K562 (cell line): ENCODE results near the gene GJC2. TPM values are rescaled to one million over a fixed set of nuclear protein-coding genes. Genes with fewer than 3 reads are reported as not detected.

ENCODE experiments used
- CCAR2 ChIP-seq: fragments of 200-400 bp; formaldehyde crosslinking; IDR thresholded peaks from 2 replicates; pipeline ENCODE4 v1.6.1; 2017; ENCODE audit warnings: mild to moderate bottlenecking, low read depth, low read length
- CREB3 ChIP-seq: fragments of 450-650 bp; conservative IDR thresholded peaks from 2 replicates; pipeline ENCODE4 v1.6.1; 2016; ENCODE audit warnings: missing genetic modification characterization, low read depth, mild to moderate bottlenecking, missing compliant biosample characterization, moderate library complexity
- CREB5 ChIP-seq: fragments of 250-450 bp; sonication (Bioruptor Pico); IDR thresholded peaks from 2 replicates; pipeline ENCODE4 v1.5.0; 2020; ENCODE audit warnings: mild to moderate bottlenecking
- DMBX1 ChIP-seq: fragments of 250-450 bp; sonication (Bioruptor Pico); IDR thresholded peaks from 2 replicates; pipeline ENCODE4 v1.8.0; 2022; ENCODE audit warnings: inconsistent platforms, mild to moderate bottlenecking, moderate library complexity, borderline replicate concordance
- GTF2A2 ChIP-seq: IDR thresholded peaks from 2 replicates; pipeline ENCODE4 v1.6.1; 2016; ENCODE audit warnings: mild to moderate bottlenecking, missing genetic modification characterization, missing compliant biosample characterization
- HCFC1 ChIP-seq: IDR thresholded peaks from 2 replicates; pipeline ENCODE4 v1.6.1; 2012; ENCODE audit warnings: low read depth, low read length, improper control_type of control experiment
- HOMEZ ChIP-seq: fragments of 250-450 bp; sonication (Bioruptor Pico); IDR thresholded peaks from 2 replicates; pipeline ENCODE4 v1.4.0; 2020; ENCODE audit warnings: mild to moderate bottlenecking, moderate library complexity
- KLF6 ChIP-seq: fragments of 250-450 bp; sonication (Bioruptor Pico); IDR thresholded peaks from 2 replicates; pipeline ENCODE4 v1.4.0; 2020; ENCODE audit warnings: mild to moderate bottlenecking, moderate library complexity, borderline replicate concordance
- NR2C1 ChIP-seq, 2 experiments: fragments of 450-650 bp; IDR thresholded peaks; 2 replicates each; pipeline ENCODE4 v1.6.1; 2017; ENCODE audit warnings: mild to moderate bottlenecking in 2 of 2, antibody characterized with exemption in 1 of 2, inconsistent platforms in 1 of 2, missing compliant biosample characterization in 1 of 2, missing genetic modification characterization in 1 of 2
- RFX7 ChIP-seq: fragments of 250-450 bp; sonication (Bioruptor Pico); IDR thresholded peaks from 2 replicates; pipeline ENCODE4 v1.5.1; 2021; ENCODE audit warnings: mild to moderate bottlenecking
- RNF2 ChIP-seq: sonication (generic); IDR thresholded peaks from 2 replicates; pipeline ENCODE4 v1.6.1; 2016
- TEAD1 ChIP-seq, 2 experiments: fragments of 450-650 bp in 1 of 2; sonication (generic) in 1 of 2; formaldehyde crosslinking; IDR thresholded peaks; 2 replicates each; pipeline versions ENCODE4 v1.4.0 to v1.8.0; 2020 to 2022; ENCODE audit warnings: mild to moderate bottlenecking in 2 of 2, missing genetic modification reagents in 1 of 2
- YBX1 ChIP-seq: fragments of 450-650 bp; IDR thresholded peaks from 2 replicates; pipeline ENCODE4 v1.7.1; 2016; ENCODE audit warnings: mild to moderate bottlenecking
- ZNF274 ChIP-seq: IDR thresholded peaks from 2 replicates; pipeline ENCODE4 v1.6.1; 2011; ENCODE audit warnings: low read depth, mild to moderate bottlenecking, low read length, moderate library complexity, borderline replicate concordance
- ZNF584 ChIP-seq: fragments of 200-800 bp; sonication (Bioruptor generic); IDR thresholded peaks from 2 replicates; pipeline ENCODE4 v1.6.1; 2016; ENCODE audit warnings: low read depth, mild to moderate bottlenecking, missing genetic modification characterization, missing compliant biosample characterization
- ZNF766 ChIP-seq: fragments of 200-800 bp; sonication (Bioruptor generic); conservative IDR thresholded peaks from 2 replicates; pipeline ENCODE4 v1.6.1; 2016; ENCODE audit warnings: missing genetic modification characterization, missing compliant biosample characterization
- ZNF785 ChIP-seq: fragments of 250-450 bp; sonication (Bioruptor Pico); IDR thresholded peaks from 2 replicates; pipeline ENCODE4 v1.4.0; 2020; ENCODE audit warnings: mild to moderate bottlenecking
- polyA plus RNA-seq, 8 experiments: library from polyadenylated mRNA; depleted of rRNA in 4 of 8; stranded (reverse) in 5 of 8; unstranded in 3 of 8; fragments of >200 nt; fragmentation: Nextera tagmentation in 2 of 8; fragmentation: Illumina TruSeq in 1 of 8; extraction: Ambion mirVana in 2 of 8; extraction: Trizol in 1 of 8; gene quantifications; 2 replicates each; pipeline versions ENCODE4 v1.2.1 to v1.2.3, GENCODE V29; 2011 to 2014; ENCODE audit warnings: inconsistent platforms in 1 of 8, missing spikeins in 1 of 8
- total RNA-seq, 7 experiments: library from RNA; depleted of rRNA in 6 of 7; stranded (reverse); fragments of >200 nt in 6 of 7; fragmentation: Illumina TruSeq in 2 of 7; extraction: Trizol in 2 of 7; gene quantifications; 2 replicates each; pipeline versions ENCODE4 v1.2.1 to v1.2.3, GENCODE V29; 2011 to 2021; ENCODE audit warnings: low replicate concordance in 1 of 7
- TF ChIP-seq, protein P1 (sequence below): fragments of 250-450 bp; sonication (Bioruptor Pico); IDR thresholded peaks from 2 replicates; pipeline ENCODE4 v1.8.0; 2022; ENCODE audit warnings: moderate library complexity, mild to moderate bottlenecking, inconsistent platforms
- TF ChIP-seq, protein P2 (sequence below), 2 experiments: fragments of 150-350 bp in 1 of 2; IDR thresholded peaks; 2 replicates each; pipeline ENCODE4 v1.6.1; 2012 to 2016; ENCODE audit warnings: low read depth in 2 of 2, low read length in 2 of 2, mild to moderate bottlenecking in 1 of 2, moderate library complexity in 1 of 2

Gene GJC2
- total and polyA plus RNA-seq, 9 of the 15 experiments (the other 6 are each of a cell fraction or from before 2014, with no cell fraction given), result 0.03 to 0.62 (median 0.11) TPM; not detected in 2

DNA sequence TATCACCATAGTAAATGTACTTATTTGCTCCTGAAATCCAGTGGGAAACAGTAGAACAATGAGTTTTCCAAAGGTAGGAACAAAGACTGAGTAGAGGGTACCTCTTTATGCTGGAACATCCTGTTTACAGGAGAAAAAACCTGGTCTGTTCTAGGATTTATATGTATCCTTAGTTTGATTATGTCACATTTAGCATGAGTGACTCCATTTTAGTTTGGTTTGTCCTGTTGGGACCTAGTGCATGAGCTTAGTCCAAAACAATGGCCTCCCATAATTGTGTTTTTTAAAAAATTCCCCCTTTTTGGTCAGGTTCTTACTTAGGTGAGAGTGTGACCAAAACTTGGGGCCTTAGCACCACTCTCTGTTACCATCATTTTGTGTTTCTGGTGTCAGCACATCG, 37.1 kb upstream of the GJC2 start (continued):
- TF ChIP-seq ZNF785 (CRISPR knock-in tag) (no peak), RFX7 (CRISPR knock-in tag) (no peak), YBX1 (no peak), HOMEZ (CRISPR knock-in tag) (no peak), HCFC1 (no peak), CREB3 (peak; percentile 86), CREB5 (CRISPR knock-in tag) (no peak), ZNF274 (no peak), NR2C1 (IDR thresholded peaks at IDR 0.05) (no peak), NR2C1 (tag; IDR thresholded peaks at IDR 0.05) (peak; percentile 35; the same call in 1 of the 2 replicates), GTF2A2 (tag) (peak; percentile 65; the same call in 1 of the 2 replicates), KLF6 (CRISPR knock-in tag) (0 out of 2 replicates have a peak, but pooled peaks have one; percentile 59), CCAR2 (no peak), TEAD1 (CRISPR knock-in tag; IDR thresholded peaks at IDR 0.05) (peak in 1 of 2 experiments; percentile 54; a peak in 1 of 4 replicates), ZNF766 (peak; percentile 69), RNF2 (no peak), DMBX1 (0 out of 2 replicates have a peak, but pooled peaks have one; percentile 28), ZNF584 (no peak)
- TF ChIP-seq, protein P1, sequence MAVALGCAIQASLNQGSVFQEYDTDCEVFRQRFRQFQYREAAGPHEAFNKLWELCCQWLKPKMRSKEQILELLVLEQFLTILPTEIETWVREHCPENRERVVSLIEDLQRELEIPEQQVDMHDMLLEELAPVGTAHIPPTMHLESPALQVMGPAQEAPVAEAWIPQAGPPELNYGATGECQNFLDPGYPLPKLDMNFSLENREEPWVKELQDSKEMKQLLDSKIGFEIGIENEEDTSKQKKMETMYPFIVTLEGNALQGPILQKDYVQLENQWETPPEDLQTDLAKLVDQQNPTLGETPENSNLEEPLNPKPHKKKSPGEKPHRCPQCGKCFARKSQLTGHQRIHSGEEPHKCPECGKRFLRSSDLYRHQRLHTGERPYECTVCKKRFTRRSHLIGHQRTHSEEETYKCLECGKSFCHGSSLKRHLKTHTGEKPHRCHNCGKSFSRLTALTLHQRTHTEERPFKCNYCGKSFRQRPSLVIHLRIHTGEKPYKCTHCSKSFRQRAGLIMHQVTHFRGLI, result no peak
- TF ChIP-seq, protein P2, sequence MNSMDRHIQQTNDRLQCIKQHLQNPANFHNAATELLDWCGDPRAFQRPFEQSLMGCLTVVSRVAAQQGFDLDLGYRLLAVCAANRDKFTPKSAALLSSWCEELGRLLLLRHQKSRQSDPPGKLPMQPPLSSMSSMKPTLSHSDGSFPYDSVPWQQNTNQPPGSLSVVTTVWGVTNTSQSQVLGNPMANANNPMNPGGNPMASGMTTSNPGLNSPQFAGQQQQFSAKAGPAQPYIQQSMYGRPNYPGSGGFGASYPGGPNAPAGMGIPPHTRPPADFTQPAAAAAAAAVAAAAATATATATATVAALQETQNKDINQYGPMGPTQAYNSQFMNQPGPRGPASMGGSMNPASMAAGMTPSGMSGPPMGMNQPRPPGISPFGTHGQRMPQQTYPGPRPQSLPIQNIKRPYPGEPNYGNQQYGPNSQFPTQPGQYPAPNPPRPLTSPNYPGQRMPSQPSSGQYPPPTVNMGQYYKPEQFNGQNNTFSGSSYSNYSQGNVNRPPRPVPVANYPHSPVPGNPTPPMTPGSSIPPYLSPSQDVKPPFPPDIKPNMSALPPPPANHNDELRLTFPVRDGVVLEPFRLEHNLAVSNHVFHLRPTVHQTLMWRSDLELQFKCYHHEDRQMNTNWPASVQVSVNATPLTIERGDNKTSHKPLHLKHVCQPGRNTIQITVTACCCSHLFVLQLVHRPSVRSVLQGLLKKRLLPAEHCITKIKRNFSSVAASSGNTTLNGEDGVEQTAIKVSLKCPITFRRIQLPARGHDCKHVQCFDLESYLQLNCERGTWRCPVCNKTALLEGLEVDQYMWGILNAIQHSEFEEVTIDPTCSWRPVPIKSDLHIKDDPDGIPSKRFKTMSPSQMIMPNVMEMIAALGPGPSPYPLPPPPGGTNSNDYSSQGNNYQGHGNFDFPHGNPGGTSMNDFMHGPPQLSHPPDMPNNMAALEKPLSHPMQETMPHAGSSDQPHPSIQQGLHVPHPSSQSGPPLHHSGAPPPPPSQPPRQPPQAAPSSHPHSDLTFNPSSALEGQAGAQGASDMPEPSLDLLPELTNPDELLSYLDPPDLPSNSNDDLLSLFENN (IDR thresholded peaks at IDR 0.05; ENCODE audit: low read depth in 2 of 2, low read length in 2 of 2), result no peak
